ENCODE data around the gene DIAPH1. TPM values are rescaled to one million over a fixed set of nuclear protein-coding genes. Genes with fewer than 3 reads are reported as not detected.

The DIAPH1 gene
- total RNA-seq, 1 donor from 2014 or later, result 136 TPM

GRCh38 chr5:141515946-141516671, 102.7 kb downstream of the DIAPH1 start:
- Mint-ChIP-seq H3K4me3 (no peak overlapping the region), H3K36me3 (ENCODE audit: low read depth) (peaks cover 68% of the 10 kb centered on the region), H3K27me3 (no peaks in the 10 kb centered on the region), H3K9me3 (no peaks in the 10 kb centered on the region), H3K27ac (no peak overlapping the region), H3K4me1 (peaks cover 47% of the 10 kb centered on the region)
- no peak for ATAC-seq (ENCODE audit: low read depth)
- no peak for TF ChIP-seq CTCF (IDR thresholded peaks at IDR 0.05)
- intact Hi-C loops (cut with micrococcal nuclease), result no loop called here
- ChIA-PET POLR2A (interaction anchor here (0.5 to 0.8 kb wide), 2 partner anchors 10 to 196 kb away, joined by 3 to 5 read pairs; partner anchors contain the start of gene TAF7), CTCF (interaction anchor here (1.6 to 5.2 kb wide), 3 partner anchors 7 to 96 kb away, joined by 4 to 44 read pairs (median 9); partner anchors contain the start of gene PCDHGA11)
- DNase-seq, result no peak

- no peak overlapping the region for H3K4me3 Mint-ChIP-seq
- ChIA-PET POLR2A (interaction anchor here (5.3 kb wide), 1 partner anchor 195 kb away, joined by 24 read pairs; the partner anchor contains the start of gene TAF7), CTCF (interaction anchor here (0.8 to 5.2 kb wide), 7 partner anchors 8 to 95 kb away, joined by 3 to 44 read pairs (median 5); partner anchors contain the start of genes PCDHGA11 and PCDHGA12)
- H3K27me3 Mint-ChIP-seq, result no peaks in the 10 kb centered on the region
- ATAC-seq (ENCODE audit: low read depth), result no peak
- peaks cover 57% of the 10 kb centered on the region for H3K4me1 Mint-ChIP-seq
- peaks cover 60% of the 10 kb centered on the region for H3K36me3 Mint-ChIP-seq (ENCODE audit: low read depth)
- DNase-seq, result no peak
- no peaks in the 10 kb centered on the region for H3K9me3 Mint-ChIP-seq
- intact Hi-C loops (cut with micrococcal nuclease), result no loop called here
- TF ChIP-seq CTCF (IDR thresholded peaks at IDR 0.05), result no peak
- H3K27ac Mint-ChIP-seq, result no peak overlapping the region
These were observed 103.7 kb downstream of the DIAPH1 start for GRCh38 chr5:141515141-141515540.

- peaks cover 63% of the 10 kb centered on the region for H3K4me1 Mint-ChIP-seq
- H3K9me3 Mint-ChIP-seq, result no peaks in the 10 kb centered on the region
- POLR2A ChIA-PET, result interaction anchor here (0.7 to 5.3 kb wide), 3 partner anchors 22 to 194 kb away, joined by 3 to 24 read pairs (median 3); partner anchors contain the start of gene TAF7
- CTCF ChIA-PET, result interaction anchor here (0.8 to 5.2 kb wide), 10 partner anchors 9 to 102 kb away, joined by 3 to 44 read pairs (median 5); partner anchors contain the start of genes PCDHGA10, PCDHGA11 and PCDHGA12
- H3K4me3 Mint-ChIP-seq, result no peak overlapping the region
- no peak for TF ChIP-seq CTCF (IDR thresholded peaks at IDR 0.05)
- H3K27me3 Mint-ChIP-seq, result no peaks in the 10 kb centered on the region
- intact Hi-C loops (cut with micrococcal nuclease), result loop anchor here (1.0 to 5.0 kb wide), 2 partner anchors 10 to 103 kb away; partner anchors contain the start of gene DIAPH1
- peaks cover 54% of the 10 kb centered on the region for H3K36me3 Mint-ChIP-seq (ENCODE audit: low read depth)
- ATAC-seq (ENCODE audit: low read depth) (no peak), DNase-seq (no peak)
- no peak overlapping the region for H3K27ac Mint-ChIP-seq
These were observed 104.3 kb downstream of the DIAPH1 start for GRCh38 chr5:141514330-141515133.

GRCh38 chr5:141513627-141514329, 105.0 kb downstream of the DIAPH1 start:
- Mint-ChIP-seq H3K9me3 (no peaks in the 10 kb centered on the region), H3K4me3 (peak overlapping the region; percentile 85), H3K4me1 (peaks cover 70% of the 10 kb centered on the region), H3K27ac (peak overlapping the region; percentile 80), H3K36me3 (ENCODE audit: low read depth) (peaks cover 46% of the 10 kb centered on the region), H3K27me3 (no peaks in the 10 kb centered on the region)
- no peak for TF ChIP-seq CTCF (IDR thresholded peaks at IDR 0.05)
- no peak for DNase-seq
- peak; percentile 23 for ATAC-seq (ENCODE audit: low read depth)
- intact Hi-C loops (cut with micrococcal nuclease), result loop anchor here (1.0 to 5.0 kb wide), 3 partner anchors 11 to 104 kb away; partner anchors contain the start of genes DIAPH1 and PCDHGA12
- POLR2A ChIA-PET, result interaction anchor here (0.6 to 5.3 kb wide), 5 partner anchors 21 to 193 kb away, joined by 3 to 24 read pairs (median 4); partner anchors contain the start of gene TAF7
- CTCF ChIA-PET, result interaction anchor here (0.9 to 5.2 kb wide), 12 partner anchors 10 to 101 kb away, joined by 3 to 44 read pairs (median 5); partner anchors contain the start of genes PCDHGA10, PCDHGA11 and PCDHGA12

Data from activated B cell treated with CpG ODN at 0.5 μM for 24 hours (primary cell).